ENCODE data around the gene LKAAEAR1. TPM values are rescaled to one million over a fixed set of nuclear protein-coding genes. Genes with fewer than 3 reads are reported as not detected.

The LKAAEAR1 gene
- total RNA-seq, 4 donors from 2014 or later: not detected

DNA sequence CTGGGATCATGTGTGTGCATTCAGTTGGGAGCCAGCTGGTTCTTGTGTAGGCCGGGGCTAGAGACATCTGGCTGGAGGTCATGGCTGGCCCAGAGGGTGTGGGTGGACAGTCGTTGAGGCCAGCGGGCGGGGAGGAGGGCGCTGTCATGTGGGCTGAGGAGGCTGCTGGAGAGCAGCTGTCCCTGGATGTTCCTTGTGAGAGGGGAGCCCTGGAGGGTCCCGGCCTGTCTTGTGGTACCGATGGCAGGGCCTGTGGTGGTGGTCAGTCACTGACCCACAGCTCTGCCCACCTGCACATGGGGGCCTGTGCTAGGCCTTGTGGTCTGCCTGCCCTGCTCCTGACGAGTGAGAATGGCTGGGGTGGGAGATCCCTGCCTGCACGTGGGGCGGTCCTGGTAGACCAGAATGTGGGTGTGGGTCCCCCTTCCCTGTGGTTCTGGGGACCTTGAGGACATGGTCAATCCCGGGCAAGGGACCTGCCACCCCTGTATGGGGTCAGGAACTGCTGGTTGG, 50.2 kb downstream of the LKAAEAR1 start:
- peaks cover 17 to 23% (median 17%) of the 10 kb centered on the region in 3 donors for H3K27me3 ChIP-seq

More for the DNA sequence above, 50.2 kb downstream of the LKAAEAR1 start:
- in situ Hi-C loops (cut with MboI; ENCODE audit: low sequenced_read_pairs in 4 of 4) (no loop called here), intact Hi-C loops (cut with DNase I; ENCODE audit: low total_unique reads) (no loop called here)
- peaks cover 0 to 47% of the 10 kb centered on the region in 2 donors for H3K36me3 ChIP-seq
- no peaks in the 10 kb centered on the region for H3K9me3 ChIP-seq
- TF ChIP-seq, protein P1, sequence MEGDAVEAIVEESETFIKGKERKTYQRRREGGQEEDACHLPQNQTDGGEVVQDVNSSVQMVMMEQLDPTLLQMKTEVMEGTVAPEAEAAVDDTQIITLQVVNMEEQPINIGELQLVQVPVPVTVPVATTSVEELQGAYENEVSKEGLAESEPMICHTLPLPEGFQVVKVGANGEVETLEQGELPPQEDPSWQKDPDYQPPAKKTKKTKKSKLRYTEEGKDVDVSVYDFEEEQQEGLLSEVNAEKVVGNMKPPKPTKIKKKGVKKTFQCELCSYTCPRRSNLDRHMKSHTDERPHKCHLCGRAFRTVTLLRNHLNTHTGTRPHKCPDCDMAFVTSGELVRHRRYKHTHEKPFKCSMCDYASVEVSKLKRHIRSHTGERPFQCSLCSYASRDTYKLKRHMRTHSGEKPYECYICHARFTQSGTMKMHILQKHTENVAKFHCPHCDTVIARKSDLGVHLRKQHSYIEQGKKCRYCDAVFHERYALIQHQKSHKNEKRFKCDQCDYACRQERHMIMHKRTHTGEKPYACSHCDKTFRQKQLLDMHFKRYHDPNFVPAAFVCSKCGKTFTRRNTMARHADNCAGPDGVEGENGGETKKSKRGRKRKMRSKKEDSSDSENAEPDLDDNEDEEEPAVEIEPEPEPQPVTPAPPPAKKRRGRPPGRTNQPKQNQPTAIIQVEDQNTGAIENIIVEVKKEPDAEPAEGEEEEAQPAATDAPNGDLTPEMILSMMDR (IDR thresholded peaks at IDR 0.05 in 4 of 5, conservative IDR thresholded peaks at IDR 0.05 in 1 of 5): no peak
- TF ChIP-seq POLR2A (IDR thresholded peaks at IDR 0.05): no peak
- no peak overlapping the region for H3K4me3 ChIP-seq
- H3K4me1 ChIP-seq: peaks cover 0 to 4% of the 10 kb centered on the region in 2 donors
- DNase-seq (no peak), ATAC-seq (no peak)
- no peak overlapping the region for H3K27ac ChIP-seq

Small RNA genes within 50 kb of the gene (microRNA-seq; reads per million reads assigned to microRNA genes)
- 0 reads per million in 2 donors for gene MIR6813 (ENCODE audit: borderline replicate concordance in 2 of 2)

Other genes with a start within 250 kb of the LKAAEAR1 start
- not detected for gene ABHD16B, start 222.9 kb downstream of the LKAAEAR1 start, total RNA-seq
- gene TPD52L2, start 219.1 kb downstream of the LKAAEAR1 start, total RNA-seq: 10 to 100 TPM; 57.7 to 92.4 (median 59.8) TPM
- gene DNAJC5, start 189.3 kb downstream of the LKAAEAR1 start, total RNA-seq: 10 to 100 TPM; 18.5 to 26.4 (median 22.5) TPM
- gene UCKL1, start 128.0 kb downstream of the LKAAEAR1 start, total RNA-seq: 10 to 100 TPM; 22.0 to 46.4 (median 27.1) TPM
- 10 to 100 TPM in 1 of 4 donors, 1 to 10 TPM in 3; 5.7 to 10.9 (median 8.8) TPM for gene ZNF512B, start 114.5 kb downstream of the LKAAEAR1 start, total RNA-seq
- gene SAMD10, start 104.8 kb downstream of the LKAAEAR1 start, total RNA-seq: 1 to 10 TPM in 2 of 4 donors, under 1 TPM in 1, not detected in 1; 0.24 to 1.9 (median 1.0) TPM
- gene PRPF6, start 103.3 kb downstream of the LKAAEAR1 start, total RNA-seq: 10 to 100 TPM; 39.3 to 68.4 (median 47.7) TPM
- gene C20orf204, start 48.2 kb downstream of the LKAAEAR1 start, total RNA-seq: under 1 TPM in 3 of 4 donors, not detected in 1; 0.16 to 0.66 (median 0.33) TPM
- 1 to 10 TPM; 2.9 to 6.5 (median 5.6) TPM for gene SOX18, start 34.8 kb downstream of the LKAAEAR1 start, total RNA-seq
- 10 to 100 TPM in 1 of 4 donors, 1 to 10 TPM in 3; 8.4 to 21.0 (median 8.8) TPM for gene TCEA2, start 21.2 kb downstream of the LKAAEAR1 start, total RNA-seq
- gene RGS19, start 4.9 kb downstream of the LKAAEAR1 start, total RNA-seq: 1 to 10 TPM in 3 of 4 donors, under 1 TPM in 1; 0.92 to 7.7 (median 3.5) TPM
- under 1 TPM; 0.10 to 0.68 (median 0.15) TPM for gene OPRL1, start 4.3 kb downstream of the LKAAEAR1 start, total RNA-seq
- not detected for gene NPBWR2, start 23.2 kb upstream of the LKAAEAR1 start, total RNA-seq
- gene MYT1, start 80.1 kb upstream of the LKAAEAR1 start, total RNA-seq: not detected
- 10 to 100 TPM; 51.3 to 96.9 (median 75.4) TPM for gene PCMTD2, start 171.3 kb upstream of the LKAAEAR1 start, total RNA-seq